Left ventricle myocardium inferior (tissue), 1 donor: ENCODE measurements around the gene POU2F3. TPM values are rescaled to one million over a fixed set of nuclear protein-coding genes. Genes with fewer than 3 reads are reported as not detected.

Experiments used
- DNase-seq: peaks from one replicate; pipeline ENCODE4 v3.0.0-alpha.2; 2020
- H3K27ac ChIP-seq: fragments of 200-600 bp; replicated peaks from 2 replicates; pipeline ENCODE4 v1.8.0; 2021
- H3K27me3 ChIP-seq: fragments of 200-600 bp; 2 replicates; pipeline ENCODE4 v1.8.0; 2021; ENCODE audit warnings: low read depth
- H3K36me3 ChIP-seq: fragments of 200-600 bp; 2 replicates; pipeline ENCODE4 v1.8.0; 2021
- H3K4me1 ChIP-seq: fragments of 200-600 bp; 2 replicates; pipeline ENCODE4 v1.8.0; 2021
- H3K4me3 ChIP-seq: fragments of 200-600 bp; 2 replicates; pipeline ENCODE4 v1.8.0; 2021; ENCODE audit warnings: mild to moderate bottlenecking, moderate library complexity
- H3K9me3 ChIP-seq: fragments of 200-600 bp; replicated peaks from 2 replicates; pipeline ENCODE4 v1.8.0; 2021
- intact Hi-C: fragments of 100-400 bp; cut with micrococcal nuclease; formaldehyde crosslinking; loops from one replicate; pipeline ENCODE4 v1.11.0; 2022
- total RNA-seq: library from RNA; stranded (reverse); fragmentation: NEBNext Ultra II Directional; extraction: Animal tissue kit (Norgen Biotek cat#: 25700); gene quantifications from one replicate; pipeline ENCODE4 v1.2.1, GENCODE V29; 2021
- TF ChIP-seq, protein P1 (sequence below): fragments of 200-600 bp; IDR thresholded peaks from 2 replicates; pipeline ENCODE4 v1.8.0; 2021; ENCODE audit warnings: antibody characterized with exemption, mild to moderate bottlenecking, borderline replicate concordance
- donor health status: DM: no; HTN: yes; CAD: no; lungs with severe emphysema.

POU2F3 gene
- total RNA-seq, 1 donor from 2014 or later = not detected

DNA sequence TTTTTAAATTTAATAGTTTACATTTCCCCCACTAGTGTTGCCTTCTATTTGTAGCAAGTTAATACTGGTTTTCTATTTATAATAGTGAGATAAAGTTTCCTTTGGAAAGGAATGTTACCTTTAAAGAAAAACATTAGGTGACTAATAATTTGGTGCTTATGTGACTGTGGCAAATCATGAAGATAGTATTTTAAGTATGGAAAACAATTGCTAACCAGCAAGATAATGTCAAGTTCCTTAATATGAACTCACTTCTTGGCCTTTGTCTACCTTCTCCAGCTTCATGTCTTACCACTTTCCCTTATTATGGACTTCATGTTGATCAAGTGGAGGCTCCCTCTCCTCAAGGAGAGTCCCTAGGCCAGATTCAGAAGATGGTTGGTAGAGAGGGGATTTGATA lies 123.5 kb downstream of the POU2F3 start:
- H3K27me3 ChIP-seq = no peaks in the 10 kb centered on the region
- TF ChIP-seq, protein P1, sequence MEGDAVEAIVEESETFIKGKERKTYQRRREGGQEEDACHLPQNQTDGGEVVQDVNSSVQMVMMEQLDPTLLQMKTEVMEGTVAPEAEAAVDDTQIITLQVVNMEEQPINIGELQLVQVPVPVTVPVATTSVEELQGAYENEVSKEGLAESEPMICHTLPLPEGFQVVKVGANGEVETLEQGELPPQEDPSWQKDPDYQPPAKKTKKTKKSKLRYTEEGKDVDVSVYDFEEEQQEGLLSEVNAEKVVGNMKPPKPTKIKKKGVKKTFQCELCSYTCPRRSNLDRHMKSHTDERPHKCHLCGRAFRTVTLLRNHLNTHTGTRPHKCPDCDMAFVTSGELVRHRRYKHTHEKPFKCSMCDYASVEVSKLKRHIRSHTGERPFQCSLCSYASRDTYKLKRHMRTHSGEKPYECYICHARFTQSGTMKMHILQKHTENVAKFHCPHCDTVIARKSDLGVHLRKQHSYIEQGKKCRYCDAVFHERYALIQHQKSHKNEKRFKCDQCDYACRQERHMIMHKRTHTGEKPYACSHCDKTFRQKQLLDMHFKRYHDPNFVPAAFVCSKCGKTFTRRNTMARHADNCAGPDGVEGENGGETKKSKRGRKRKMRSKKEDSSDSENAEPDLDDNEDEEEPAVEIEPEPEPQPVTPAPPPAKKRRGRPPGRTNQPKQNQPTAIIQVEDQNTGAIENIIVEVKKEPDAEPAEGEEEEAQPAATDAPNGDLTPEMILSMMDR = no peak
- H3K36me3 ChIP-seq = no peaks in the 10 kb centered on the region
- no peak for DNase-seq
- peaks cover 80% of the 10 kb centered on the region for H3K4me1 ChIP-seq
- H3K27ac ChIP-seq = peak overlapping the region; percentile 21
- intact Hi-C loops = no loop called here
- no peaks in the 10 kb centered on the region for H3K9me3 ChIP-seq
- no peak overlapping the region for H3K4me3 ChIP-seq

- Histone ChIP-seq H3K27ac (no peak overlapping the region), H3K9me3 (no peaks in the 10 kb centered on the region), H3K4me3 (no peak overlapping the region), H3K27me3 (no peaks in the 10 kb centered on the region), H3K36me3 (no peaks in the 10 kb centered on the region), H3K4me1 (peaks cover 82% of the 10 kb centered on the region)
- TF ChIP-seq, protein P1 = no peak
- intact Hi-C loops = no loop called here
- no peak for DNase-seq
Measured at GRCh38 chr11:120365512-120365911, 125.6 kb downstream of the POU2F3 start.

Other genes starting within 250 kb of the POU2F3 start
- not detected for gene TRIM29, start 102.0 kb upstream of the POU2F3 start, total RNA-seq
- 23.7 TPM for gene OAF, start 29.1 kb upstream of the POU2F3 start, total RNA-seq
- gene TLCD5, start 85.2 kb downstream of the POU2F3 start, total RNA-seq = 9.7 TPM
- 92.9 TPM for gene ARHGEF12, start 96.3 kb downstream of the POU2F3 start, total RNA-seq